Loucy (cell line): ENCODE results near the gene CEP97.
"Not testable (repeated sequence)": the region's sequence is repeated elsewhere in the genome, so short reads cannot be mapped to it uniquely, and the experiment has no call there.

ENCODE experiments used
- EZH2phosphoT487 ChIP-seq: fragments of 200-600 bp; IDR thresholded peaks from 2 replicates; pipeline ENCODE4 v1.6.1; 2018; ENCODE audit warnings: antibody characterized with exemption, mild to moderate bottlenecking, moderate library complexity, borderline replicate concordance
- TF ChIP-seq, protein P1 (sequence below): fragments of 200-600 bp; sonication (generic); conservative IDR thresholded peaks from 2 replicates; pipeline ENCODE4 v1.5.1; 2014; ENCODE audit warnings: mild to moderate bottlenecking, antibody characterized with exemption, low read length

DNA sequence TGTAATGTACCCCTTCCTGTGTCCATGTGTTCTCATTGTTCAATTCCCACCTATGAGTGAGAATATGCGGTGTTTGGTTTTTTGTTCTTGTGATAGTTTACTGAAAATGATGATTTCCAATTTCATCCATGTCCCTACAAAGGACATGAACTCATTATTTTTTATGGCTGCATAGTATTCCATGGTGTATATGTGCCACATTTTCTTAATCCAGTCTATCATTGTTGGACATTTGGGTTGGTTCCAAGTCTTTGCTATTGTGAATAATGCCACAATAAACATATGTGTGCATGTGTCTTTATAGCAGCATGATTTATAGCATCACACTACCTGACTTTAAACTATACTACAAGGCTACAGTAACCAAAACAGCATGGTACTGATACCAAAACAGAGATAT, 21.5 kb downstream of the CEP97 start:
- TF ChIP-seq, protein P1, sequence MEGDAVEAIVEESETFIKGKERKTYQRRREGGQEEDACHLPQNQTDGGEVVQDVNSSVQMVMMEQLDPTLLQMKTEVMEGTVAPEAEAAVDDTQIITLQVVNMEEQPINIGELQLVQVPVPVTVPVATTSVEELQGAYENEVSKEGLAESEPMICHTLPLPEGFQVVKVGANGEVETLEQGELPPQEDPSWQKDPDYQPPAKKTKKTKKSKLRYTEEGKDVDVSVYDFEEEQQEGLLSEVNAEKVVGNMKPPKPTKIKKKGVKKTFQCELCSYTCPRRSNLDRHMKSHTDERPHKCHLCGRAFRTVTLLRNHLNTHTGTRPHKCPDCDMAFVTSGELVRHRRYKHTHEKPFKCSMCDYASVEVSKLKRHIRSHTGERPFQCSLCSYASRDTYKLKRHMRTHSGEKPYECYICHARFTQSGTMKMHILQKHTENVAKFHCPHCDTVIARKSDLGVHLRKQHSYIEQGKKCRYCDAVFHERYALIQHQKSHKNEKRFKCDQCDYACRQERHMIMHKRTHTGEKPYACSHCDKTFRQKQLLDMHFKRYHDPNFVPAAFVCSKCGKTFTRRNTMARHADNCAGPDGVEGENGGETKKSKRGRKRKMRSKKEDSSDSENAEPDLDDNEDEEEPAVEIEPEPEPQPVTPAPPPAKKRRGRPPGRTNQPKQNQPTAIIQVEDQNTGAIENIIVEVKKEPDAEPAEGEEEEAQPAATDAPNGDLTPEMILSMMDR, result not testable (repeated sequence)
- not testable (repeated sequence) for TF ChIP-seq EZH2phosphoT487
